GM23338 (cell line): ENCODE measurements around the gene SLC9A9. TPM values are rescaled to one million over a fixed set of nuclear protein-coding genes. Genes with fewer than 3 reads are reported as not detected.

ENCODE experiments used
- ATAC-seq: fragments of 200-7000 bp; cut with Tn5 transposase; 3 replicates; pipeline ENCODE4 v1.9.1; 2020
- DNase-seq: peaks from one replicate; pipeline ENCODE4 v3.0.0-alpha.2; 2015; ENCODE audit warnings: low spot score
- H2AFZ ChIP-seq: fragments of 200-600 bp; sonication (generic); 2 replicates; pipeline ENCODE4 v1.8.0; 2016; ENCODE audit warnings: antibody characterized with exemption, mild to moderate bottlenecking, moderate library complexity
- H3F3A ChIP-seq: fragments of 200-600 bp; sonication (generic); replicated peaks from 2 replicates; pipeline ENCODE4 v1.8.0; 2017; ENCODE audit warnings: antibody characterized with exemption, mixed run types, low read depth
- H3K27ac ChIP-seq: fragments of 200-600 bp; sonication (generic); 2 replicates; pipeline ENCODE4 v1.6.1; 2016; ENCODE audit warnings: low read depth
- H3K27me3 ChIP-seq: fragments of 200-600 bp; sonication (generic); 2 replicates; pipeline ENCODE4 v1.8.0; 2016; ENCODE audit warnings: mild to moderate bottlenecking, mixed run types, moderate library complexity; ENCODE audit not compliant: insufficient read depth
- H3K36me3 ChIP-seq: fragments of 200-600 bp; sonication (generic); 2 replicates; pipeline ENCODE4 v1.8.0; 2016; ENCODE audit warnings: mild to moderate bottlenecking; ENCODE audit not compliant: insufficient read depth
- H3K4me1 ChIP-seq: fragments of 200-600 bp; sonication (generic); 2 replicates; pipeline ENCODE4 v1.8.0; 2016; ENCODE audit warnings: mild to moderate bottlenecking, moderate library complexity; ENCODE audit not compliant: insufficient read depth
- H3K4me2 ChIP-seq: fragments of 200-600 bp; sonication (generic); 2 replicates; pipeline ENCODE4 v1.7.1; 2017; ENCODE audit warnings: mixed run types
- H3K4me3 ChIP-seq: fragments of 200-600 bp; sonication (generic); 2 replicates; pipeline ENCODE4 v1.6.1; 2016; ENCODE audit warnings: mixed run types
- H3K79me2 ChIP-seq: fragments of 200-600 bp; sonication (generic); replicated peaks from 2 replicates; pipeline ENCODE4 v1.8.0; 2017; ENCODE audit warnings: mild to moderate bottlenecking; ENCODE audit not compliant: insufficient read depth
- H3K9me2 ChIP-seq: fragments of 200-600 bp; sonication (generic); 2 replicates; pipeline ENCODE4 v1.8.0; 2017; ENCODE audit not compliant: insufficient read depth
- H4K20me1 ChIP-seq: fragments of 200-600 bp; sonication (generic); replicated peaks from 2 replicates; pipeline ENCODE4 v1.8.0; 2017; ENCODE audit warnings: mild to moderate bottlenecking; ENCODE audit not compliant: insufficient read depth
- H3K27ac Mint-ChIP-seq: 2 replicates; pipeline ENCODE4 v1.8.0; 2020; ENCODE audit warnings: inconsistent platforms, mild to moderate bottlenecking, moderate library complexity, mixed read lengths
- H3K27me3 Mint-ChIP-seq: 3 replicates; pipeline ENCODE4 v1.8.0; 2022; ENCODE audit warnings: low read depth, mild to moderate bottlenecking, moderate library complexity, mixed read lengths, inconsistent platforms; ENCODE audit not compliant: insufficient read depth, poor library complexity
- H3K36me3 Mint-ChIP-seq: 3 replicates; pipeline ENCODE4 v1.8.0; 2021; ENCODE audit warnings: low read depth, mild to moderate bottlenecking, inconsistent platforms, moderate library complexity, mixed read lengths
- H3K4me1 Mint-ChIP-seq: 3 replicates; pipeline ENCODE4 v1.8.0; 2020; ENCODE audit warnings: mild to moderate bottlenecking, inconsistent platforms, mixed read lengths
- H3K4me3 Mint-ChIP-seq: 3 replicates; pipeline ENCODE4 v1.8.0; 2021; ENCODE audit warnings: moderate library complexity, mild to moderate bottlenecking, inconsistent platforms, mixed read lengths
- H3K9me3 Mint-ChIP-seq: 3 replicates; pipeline ENCODE4 v1.8.0; 2020; ENCODE audit warnings: moderate library complexity, mild to moderate bottlenecking, inconsistent platforms, mixed read lengths
- CREB1 ChIP-seq: fragments of 250-450 bp; sonication (Bioruptor Pico); IDR thresholded peaks from 2 replicates; pipeline ENCODE4 v1.5.0; 2020; ENCODE audit warnings: low read depth, mild to moderate bottlenecking, moderate library complexity
- EZH2phosphoT487 ChIP-seq: fragments of 200-600 bp; sonication (generic); IDR thresholded peaks from one replicate; pipeline ENCODE4 v1.8.1; 2018; ENCODE audit warnings: antibody characterized with exemption; ENCODE audit not compliant: unreplicated experiment
- JUNB ChIP-seq: IDR thresholded peaks from one replicate; pipeline ENCODE4 v1.6.1; 2016; ENCODE audit warnings: antibody characterized with exemption; ENCODE audit not compliant: unreplicated experiment
- NANOG ChIP-seq: IDR thresholded peaks from 2 replicates; pipeline ENCODE4 v1.6.1; 2016; ENCODE audit warnings: antibody characterized with exemption, borderline replicate concordance
- REST ChIP-seq: IDR thresholded peaks from one replicate; pipeline ENCODE4 v1.6.1; 2018; ENCODE audit warnings: antibody characterized with exemption; ENCODE audit not compliant: unreplicated experiment
- STAT1 ChIP-seq: IDR thresholded peaks from one replicate; pipeline ENCODE4 v1.6.1; 2016; ENCODE audit warnings: antibody characterized with exemption; ENCODE audit not compliant: unreplicated experiment
- ZNF114 ChIP-seq: fragments of 250-450 bp; sonication (Bioruptor Pico); IDR thresholded peaks from 2 replicates; pipeline ENCODE4 v1.5.0; 2020; ENCODE audit warnings: mild to moderate bottlenecking, moderate library complexity
- ZNF331 ChIP-seq: fragments of 250-450 bp; sonication (Bioruptor Pico); IDR thresholded peaks from 2 replicates; pipeline ENCODE4 v1.5.0; 2020; ENCODE audit warnings: low read depth, mild to moderate bottlenecking, moderate library complexity
- polyA plus RNA-seq: library from polyadenylated mRNA; unstranded; fragments of >200 nt; fragmentation: Nextera tagmentation; extraction: Ambion mirVana; gene quantifications from 2 replicates; pipeline ENCODE4 v1.2.1, GENCODE V29; 2016
- total RNA-seq: library from RNA; depleted of rRNA; stranded (reverse); fragments of >200 nt; shearing (Covaris generic); gene quantifications from 2 replicates; pipeline ENCODE4 v1.2.3, GENCODE V29; 2014
- TF ChIP-seq, protein P1 (sequence below), 2 experiments: fragments of 200-600 bp in 1 of 2; sonication (generic) in 1 of 2; conservative IDR thresholded peaks; 2 replicates each; pipeline versions ENCODE4 v1.5.1 to v1.6.1; 2016 to 2017; ENCODE audit warnings: antibody characterized with exemption in 2 of 2, low read depth in 2 of 2, mild to moderate bottlenecking in 2 of 2, moderate library complexity in 1 of 2
- TF ChIP-seq, protein P2 (sequence below): IDR thresholded peaks from 2 replicates; pipeline ENCODE4 v1.6.1; 2016; ENCODE audit warnings: antibody characterized with exemption

Gene SLC9A9
- total and polyA plus RNA-seq, 2 experiments from 2014 or later, result 1.3 to 1.6 TPM

DNA sequence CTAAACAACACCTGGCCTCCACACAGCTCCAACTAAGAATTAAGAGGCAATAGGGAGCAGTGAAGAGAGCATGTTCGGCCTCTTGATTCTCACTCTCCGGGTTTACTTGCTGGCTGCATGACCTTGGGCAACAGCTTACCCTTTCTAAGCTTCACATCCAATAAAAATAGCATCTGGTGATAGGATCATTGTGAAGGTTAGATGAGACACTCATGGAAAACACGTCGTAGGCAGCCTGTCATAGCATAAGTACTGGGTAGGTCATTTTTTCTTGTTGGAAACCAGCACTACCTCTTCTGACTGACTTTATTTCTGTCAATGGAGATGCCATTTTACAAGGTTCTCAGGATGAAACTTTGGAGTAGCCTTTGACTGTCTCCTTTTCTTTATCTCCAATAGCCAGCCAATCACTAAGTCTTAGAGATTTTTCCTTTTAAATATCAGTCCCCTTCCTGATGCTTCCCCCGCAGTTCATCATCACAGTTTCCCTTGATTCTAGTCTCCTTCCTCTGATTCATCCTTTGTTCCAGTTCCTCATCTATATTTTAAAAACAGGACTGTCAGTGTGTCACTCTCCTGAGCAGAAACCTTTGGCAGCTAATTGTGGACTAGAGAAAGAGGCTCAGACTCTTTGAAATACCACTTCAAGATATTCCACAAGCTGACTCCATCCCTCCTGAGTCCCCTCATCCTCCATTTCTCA, 271.5 kb downstream of the SLC9A9 start (continued):
- TF ChIP-seq, protein P1, sequence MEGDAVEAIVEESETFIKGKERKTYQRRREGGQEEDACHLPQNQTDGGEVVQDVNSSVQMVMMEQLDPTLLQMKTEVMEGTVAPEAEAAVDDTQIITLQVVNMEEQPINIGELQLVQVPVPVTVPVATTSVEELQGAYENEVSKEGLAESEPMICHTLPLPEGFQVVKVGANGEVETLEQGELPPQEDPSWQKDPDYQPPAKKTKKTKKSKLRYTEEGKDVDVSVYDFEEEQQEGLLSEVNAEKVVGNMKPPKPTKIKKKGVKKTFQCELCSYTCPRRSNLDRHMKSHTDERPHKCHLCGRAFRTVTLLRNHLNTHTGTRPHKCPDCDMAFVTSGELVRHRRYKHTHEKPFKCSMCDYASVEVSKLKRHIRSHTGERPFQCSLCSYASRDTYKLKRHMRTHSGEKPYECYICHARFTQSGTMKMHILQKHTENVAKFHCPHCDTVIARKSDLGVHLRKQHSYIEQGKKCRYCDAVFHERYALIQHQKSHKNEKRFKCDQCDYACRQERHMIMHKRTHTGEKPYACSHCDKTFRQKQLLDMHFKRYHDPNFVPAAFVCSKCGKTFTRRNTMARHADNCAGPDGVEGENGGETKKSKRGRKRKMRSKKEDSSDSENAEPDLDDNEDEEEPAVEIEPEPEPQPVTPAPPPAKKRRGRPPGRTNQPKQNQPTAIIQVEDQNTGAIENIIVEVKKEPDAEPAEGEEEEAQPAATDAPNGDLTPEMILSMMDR (conservative IDR thresholded peaks at IDR 0.05; ENCODE audit: low read depth in 2 of 2), result no peak
- TF ChIP-seq REST, result no peak
- TF ChIP-seq STAT1, result no peak
- no peak for TF ChIP-seq ZNF114 (CRISPR knock-in tag)
- no peak for TF ChIP-seq NANOG
- no peak for TF ChIP-seq JUNB
- no peak for TF ChIP-seq EZH2phosphoT487

DNA sequence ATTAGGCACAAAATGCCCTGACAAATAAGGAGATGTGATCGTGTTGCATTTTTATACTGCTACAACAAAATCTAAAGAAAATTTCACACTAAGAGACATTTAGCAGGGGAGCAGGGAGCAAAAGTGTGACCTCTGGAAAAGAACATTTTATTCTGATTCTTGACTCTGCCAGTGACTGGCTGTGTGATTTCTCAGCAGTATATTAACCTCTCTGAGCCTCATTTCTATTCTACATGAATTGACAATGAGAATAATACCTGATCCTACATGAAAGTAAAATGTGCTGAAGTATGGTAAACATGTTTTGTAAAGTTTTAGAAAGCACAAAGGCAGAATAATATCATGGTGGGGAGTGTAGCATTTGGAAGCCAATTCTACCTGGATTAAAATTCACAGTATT, 273.3 kb downstream of the SLC9A9 start:
- no peaks in the 10 kb centered on the region for H3K27me3 ChIP-seq
- no peak for TF ChIP-seq ZNF114 (CRISPR knock-in tag)
- TF ChIP-seq CREB1 (CRISPR knock-in tag), result no peak
- TF ChIP-seq, protein P1 (conservative IDR thresholded peaks at IDR 0.05; ENCODE audit: low read depth in 2 of 2), result no peak
- no peak for TF ChIP-seq ZNF331
- no peak for TF ChIP-seq NANOG
- TF ChIP-seq, protein P2, sequence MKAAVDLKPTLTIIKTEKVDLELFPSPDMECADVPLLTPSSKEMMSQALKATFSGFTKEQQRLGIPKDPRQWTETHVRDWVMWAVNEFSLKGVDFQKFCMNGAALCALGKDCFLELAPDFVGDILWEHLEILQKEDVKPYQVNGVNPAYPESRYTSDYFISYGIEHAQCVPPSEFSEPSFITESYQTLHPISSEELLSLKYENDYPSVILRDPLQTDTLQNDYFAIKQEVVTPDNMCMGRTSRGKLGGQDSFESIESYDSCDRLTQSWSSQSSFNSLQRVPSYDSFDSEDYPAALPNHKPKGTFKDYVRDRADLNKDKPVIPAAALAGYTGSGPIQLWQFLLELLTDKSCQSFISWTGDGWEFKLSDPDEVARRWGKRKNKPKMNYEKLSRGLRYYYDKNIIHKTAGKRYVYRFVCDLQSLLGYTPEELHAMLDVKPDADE, result no peak
- TF ChIP-seq JUNB, result no peak

More for the DNA sequence above, 273.3 kb downstream of the SLC9A9 start:
- no peaks in the 10 kb centered on the region for H3F3A ChIP-seq
- H3K9me2 ChIP-seq, result peaks cover 10% of the 10 kb centered on the region; the same call in 1 of the 2 replicates
- ATAC-seq, result no peak
- H3K27ac ChIP-seq, result no peak overlapping the region
- no peak for DNase-seq
- Mint-ChIP-seq H3K27ac (no peak overlapping the region), H3K36me3 (no peaks in the 10 kb centered on the region), H3K4me3 (no peak overlapping the region), H3K4me1 (no peaks in the 10 kb centered on the region), H3K27me3 (no peaks in the 10 kb centered on the region), H3K9me3 (no peaks in the 10 kb centered on the region)
- H3K4me3 ChIP-seq, result no peak overlapping the region
- H3K36me3 ChIP-seq, result no peaks in the 10 kb centered on the region
- H3K4me2 ChIP-seq, result no peak overlapping the region
- H4K20me1 ChIP-seq, result no peaks in the 10 kb centered on the region
- H2AFZ ChIP-seq, result no peak overlapping the region
- no peaks in the 10 kb centered on the region; the same call in 1 of the 2 replicates for H3K4me1 ChIP-seq
- no peaks in the 10 kb centered on the region for H3K79me2 ChIP-seq
